Activated T-cell treated with anti-CD3 and anti-CD28 coated beads, Interleukin-2, amount 50 U/mL, for 1 hour (primary cell): Measurements from ENCODE around the gene PLA2G4F.

ENCODE experiments used
- DNase-seq: peaks from one replicate; pipeline ENCODE4 v3.0.0-alpha.2; 2020

Gene PLA2G4F

GRCh38 chr15:42145546-42146455 lies 10.6 kb downstream of the PLA2G4F start:
- DNase-seq: no peak

DNA sequence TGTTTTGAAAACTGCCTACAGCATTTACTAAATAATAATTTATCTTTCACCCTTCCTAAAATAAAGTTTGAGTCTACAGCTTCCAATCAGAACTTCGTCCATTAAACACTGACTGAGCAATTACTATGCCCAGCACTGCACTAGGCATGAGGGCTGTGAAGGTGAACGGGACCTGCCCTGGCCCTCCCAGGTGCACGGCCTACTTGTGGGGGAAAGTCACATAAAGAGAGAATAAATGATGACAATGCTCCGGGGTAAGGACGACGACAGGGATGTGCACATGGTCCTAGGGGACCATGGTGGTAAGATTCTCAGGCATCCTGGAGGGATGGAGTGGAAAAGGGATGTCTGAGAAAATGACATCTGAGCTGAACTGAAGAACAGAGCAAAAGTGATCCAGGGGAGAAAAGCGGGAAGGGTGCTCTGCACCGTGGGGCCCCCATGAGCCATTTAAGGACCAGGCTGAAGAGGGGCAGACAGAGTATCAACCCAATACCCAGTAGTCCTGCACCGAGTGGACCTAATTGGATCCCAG lies 11.5 kb downstream of the PLA2G4F start:
- DNase-seq: peak; percentile 2

- DNase-seq: no peak
These were observed 12.4 kb downstream of the PLA2G4F start for GRCh38 chr15:42143866-42144625.

DNA sequence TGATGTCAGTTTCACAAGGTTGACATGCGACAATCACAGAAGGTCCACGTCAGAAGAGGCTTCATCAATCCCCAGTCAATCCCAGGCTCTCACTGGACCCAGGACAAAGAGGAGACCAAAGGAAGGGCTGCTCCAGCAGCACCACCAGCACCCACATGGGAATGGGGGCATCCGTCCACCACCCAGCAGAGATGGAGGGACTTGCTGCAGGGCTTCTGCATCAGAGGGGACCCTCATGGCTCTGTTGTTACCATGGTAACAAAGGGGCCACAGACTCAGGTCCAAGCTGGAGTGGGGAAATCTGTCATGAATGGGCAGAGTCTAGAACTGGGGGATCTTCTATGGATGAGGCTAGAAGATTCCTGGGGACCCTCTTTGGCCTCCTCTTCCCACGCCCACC lies 13.1 kb downstream of the PLA2G4F start:
- DNase-seq: no peak

DNA sequence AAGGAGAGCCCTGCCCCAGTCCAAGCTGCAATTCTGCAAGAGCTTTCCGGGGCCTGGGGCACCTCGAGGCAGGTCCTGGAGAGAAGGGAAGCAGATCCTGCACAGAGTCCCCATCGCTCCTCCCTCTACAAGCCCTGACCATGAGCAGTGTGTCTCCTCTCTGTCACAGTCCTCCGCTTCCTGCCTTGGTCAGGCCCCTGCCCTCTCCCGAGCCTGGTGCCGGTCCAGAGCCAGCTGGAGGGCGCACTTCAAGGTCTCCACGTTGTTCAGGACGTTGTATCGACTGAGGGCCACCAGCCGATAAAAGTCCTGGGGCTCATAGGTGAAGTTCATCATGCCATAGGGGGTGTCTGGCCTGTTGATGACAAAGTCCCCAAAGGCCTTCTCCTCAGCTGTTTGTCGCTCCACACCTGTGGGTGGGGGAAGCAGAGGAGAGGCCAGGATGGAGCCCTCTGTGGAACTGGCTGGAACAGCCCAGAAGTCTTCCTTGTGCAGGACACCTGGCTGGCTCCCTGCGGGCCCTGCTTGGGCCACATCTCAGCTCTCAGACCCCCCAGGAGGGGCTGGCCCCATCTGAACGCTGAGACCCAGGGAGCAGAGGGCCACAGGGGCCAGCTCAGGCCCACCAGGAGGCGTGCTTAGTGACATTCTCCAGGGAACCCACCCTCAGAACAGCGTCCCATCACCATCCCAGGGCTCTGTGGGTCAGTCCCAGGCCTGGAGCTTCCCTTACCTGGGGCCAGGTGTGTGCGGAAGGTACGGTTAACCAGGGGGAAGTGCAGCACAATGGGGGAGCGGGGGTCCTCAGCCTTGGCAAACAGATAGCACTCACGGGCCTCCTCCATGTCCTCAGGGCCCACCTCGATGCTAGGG lies 14.4 kb downstream of the PLA2G4F start:
- no peak for DNase-seq

- DNase-seq: no peak
These were observed 15.2 kb downstream of the PLA2G4F start for GRCh38 chr15:42141246-42141645.

GRCh38 chr15:42140383-42141070 lies 15.9 kb downstream of the PLA2G4F start:
- DNase-seq: peak; percentile 4

DNA sequence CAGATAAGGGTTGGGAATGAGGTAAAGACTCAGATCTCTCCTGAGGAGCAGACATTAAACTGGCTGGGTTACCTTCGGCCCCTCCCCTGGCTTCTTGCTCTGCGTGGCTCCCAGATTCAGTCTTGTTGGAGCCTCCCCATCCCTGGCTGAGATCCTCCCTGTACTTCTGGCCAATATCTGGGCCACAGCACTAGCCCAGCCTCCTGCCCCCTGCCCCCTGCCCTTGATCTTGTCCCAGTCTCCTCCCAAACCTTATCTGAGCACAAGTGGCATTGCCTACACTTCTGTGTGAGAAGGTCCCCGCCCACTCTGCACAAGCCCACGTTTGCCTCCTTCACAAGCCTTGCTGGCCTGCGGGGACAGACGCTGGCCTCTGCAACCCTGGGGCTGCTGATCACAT lies 16.8 kb downstream of the PLA2G4F start:
- no peak for DNase-seq

- DNase-seq: no peak
These were observed 17.5 kb downstream of the PLA2G4F start for GRCh38 chr15:42138968-42139386.

GRCh38 chr15:42138411-42138810 lies 18.0 kb downstream of the PLA2G4F start:
- DNase-seq: peak; percentile 3

DNA sequence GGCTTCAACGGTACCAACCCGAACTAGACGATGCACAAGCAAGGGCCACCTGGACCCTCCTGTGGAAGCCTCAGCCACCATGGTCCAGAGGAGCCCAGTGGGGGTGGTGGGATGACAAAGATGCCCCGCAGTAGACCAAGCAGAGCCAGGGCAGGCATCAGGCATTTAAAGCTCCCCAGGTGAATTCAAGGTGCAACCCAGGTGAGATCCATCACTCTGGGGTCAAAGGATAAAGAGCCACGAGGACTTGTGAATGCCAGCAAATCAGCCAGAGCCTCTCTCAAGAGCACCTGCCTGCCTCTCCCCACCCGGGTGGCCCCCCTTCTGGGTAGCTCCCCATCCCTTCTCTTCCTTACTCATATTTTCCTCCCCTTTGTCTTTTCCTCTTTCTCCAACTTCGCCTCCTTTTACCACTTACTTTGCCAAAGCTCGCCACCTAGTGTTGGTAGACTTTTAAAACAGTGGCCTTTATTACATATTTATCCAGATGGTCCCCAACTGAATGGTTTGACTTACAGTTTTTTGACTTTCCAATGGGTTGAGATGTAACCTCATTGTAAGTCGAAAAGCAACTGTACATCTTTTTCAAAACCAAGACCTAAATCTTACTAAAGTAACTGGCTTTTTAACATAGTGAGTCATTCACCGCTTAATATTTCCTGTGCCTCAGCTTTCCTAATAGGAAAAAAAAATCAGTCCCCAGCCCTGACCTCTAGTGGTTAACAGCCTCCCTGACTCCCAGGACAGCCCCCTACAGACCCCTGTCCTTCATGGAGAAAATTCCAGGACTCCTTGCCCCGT lies 18.8 kb downstream of the PLA2G4F start:
- peak; percentile 16 for DNase-seq

DNA sequence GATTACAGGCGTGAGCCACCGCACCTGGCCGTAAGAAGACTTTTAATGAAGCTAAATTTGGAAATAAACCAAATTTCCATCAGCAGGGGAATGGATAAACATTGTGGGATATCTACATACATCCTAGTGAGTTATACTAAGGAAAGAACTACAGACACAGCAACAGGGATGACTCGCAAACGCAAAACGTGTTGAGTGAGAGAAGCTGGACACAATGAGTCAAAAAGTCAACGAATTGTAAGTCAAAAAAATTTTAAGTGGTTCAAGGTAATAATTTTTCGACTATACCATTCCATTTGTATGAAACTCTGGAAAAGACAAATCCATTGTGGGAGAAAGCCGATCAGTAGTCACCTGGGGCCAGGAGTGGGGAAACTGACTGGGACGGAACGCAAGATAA lies 19.9 kb downstream of the PLA2G4F start:
- no peak for DNase-seq

DNA sequence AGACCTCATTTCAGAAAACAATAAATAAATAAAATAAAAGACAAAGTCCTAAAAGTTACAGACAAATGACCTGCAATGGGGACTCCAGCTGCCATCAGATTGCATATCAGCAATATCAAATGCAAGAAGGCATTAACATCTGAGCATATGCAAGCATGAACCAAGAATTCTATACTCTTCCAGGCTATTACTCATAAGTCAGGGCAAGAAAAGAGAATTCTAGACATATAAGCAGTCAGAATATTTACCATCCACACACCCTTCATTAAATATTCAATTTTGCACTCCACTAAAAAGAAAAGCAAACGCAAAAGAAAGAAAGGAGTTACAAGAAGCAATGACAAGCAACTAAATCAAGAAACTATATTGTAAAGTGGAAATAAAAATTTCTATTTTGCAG lies 21.1 kb downstream of the PLA2G4F start:
- DNase-seq: no peak

DNA sequence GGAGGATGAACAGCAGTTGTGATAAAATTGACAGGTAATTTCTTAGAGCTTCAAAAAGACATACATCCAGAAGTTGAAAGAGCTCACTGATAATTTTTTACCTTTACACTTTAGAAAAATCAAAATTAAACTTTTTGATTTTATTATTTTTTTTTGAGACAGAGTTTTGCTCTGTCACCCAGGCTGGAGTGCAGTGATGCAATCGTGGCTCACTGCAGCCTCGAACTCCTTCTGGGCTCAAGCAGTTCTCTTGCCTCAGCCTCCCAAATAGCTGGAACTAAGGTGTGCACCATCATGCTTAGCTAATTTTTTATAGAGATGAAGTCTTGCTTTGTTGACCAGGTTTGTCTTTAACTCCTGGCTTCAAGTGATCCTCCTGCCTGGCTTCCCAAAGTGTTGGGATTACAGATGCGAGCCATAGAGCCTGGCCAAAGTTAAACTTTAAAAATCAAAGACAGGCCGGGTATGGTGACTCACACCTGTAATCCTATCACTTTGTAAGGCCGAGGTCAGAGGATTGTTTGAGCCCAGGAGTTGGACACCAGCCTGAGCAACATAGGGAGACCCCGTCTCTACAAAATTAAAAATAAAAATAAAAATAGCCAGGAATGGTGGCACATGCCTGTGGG lies 21.7 kb downstream of the PLA2G4F start:
- no peak for DNase-seq

- DNase-seq: peak; percentile 59
These were observed 22.4 kb downstream of the PLA2G4F start for GRCh38 chr15:42133886-42134502.

DNA sequence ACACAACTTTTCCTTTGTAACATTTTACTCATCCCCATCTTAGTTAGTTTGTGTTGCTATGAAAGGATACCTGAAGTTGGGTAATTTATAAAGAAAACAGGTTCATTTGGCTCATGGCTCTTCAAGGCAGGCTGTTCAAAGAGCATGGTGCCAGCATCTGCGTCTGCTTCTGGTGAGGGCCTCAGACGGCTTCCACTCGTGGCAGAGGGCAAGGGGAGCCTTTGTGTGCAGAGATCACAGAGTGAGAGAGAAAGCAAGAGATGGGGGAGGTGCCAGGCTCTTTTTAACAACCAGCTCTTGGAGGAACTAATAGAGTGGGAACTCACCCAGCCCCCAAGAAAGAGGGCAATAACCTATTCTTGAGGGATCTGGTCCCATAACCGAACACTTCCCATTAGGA lies 23.1 kb downstream of the PLA2G4F start:
- no peak for DNase-seq

- no peak for DNase-seq
These were observed 24.3 kb downstream of the PLA2G4F start for GRCh38 chr15:42131826-42132806.

DNA sequence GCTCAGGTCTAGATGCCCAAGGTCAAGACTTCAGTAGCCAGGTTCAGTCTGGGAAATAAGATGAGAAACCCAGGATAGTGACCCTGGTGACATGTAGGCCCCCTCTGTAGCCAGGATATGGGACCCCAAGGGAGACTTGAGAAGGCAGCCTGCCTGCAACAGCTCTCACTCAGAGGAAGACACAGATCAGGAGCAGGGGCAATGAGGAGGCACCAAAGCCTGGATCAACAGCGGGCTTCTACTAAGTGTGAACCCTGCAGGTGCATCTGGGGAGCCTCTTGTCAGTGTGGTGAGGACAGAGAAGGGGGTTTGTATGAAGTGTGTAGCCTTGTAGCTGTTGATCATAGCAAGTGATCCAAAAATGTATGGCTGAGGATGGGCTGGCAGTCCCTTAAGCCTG lies 25.4 kb downstream of the PLA2G4F start:
- no peak for DNase-seq
